Nephron (organoid): Measurements from ENCODE around the gene ADCY1.

Experiments
- H3K27ac Mint-ChIP-seq, 3 experiments: 2 replicates each; pipeline ENCODE4 v1.8.0; 2020; ENCODE audit warnings: mixed read lengths in 3 of 3, mild to moderate bottlenecking in 2 of 3, moderate library complexity in 1 of 3
- H3K27me3 Mint-ChIP-seq: 2 replicates; pipeline ENCODE4 v1.8.0; 2021; ENCODE audit warnings: low read depth, mild to moderate bottlenecking, moderate library complexity, mixed read lengths
- H3K36me3 Mint-ChIP-seq: 2 replicates; pipeline ENCODE4 v1.8.0; 2020; ENCODE audit warnings: low read depth, mixed read lengths
- H3K4me1 Mint-ChIP-seq: 2 replicates; pipeline ENCODE4 v1.8.0; 2020; ENCODE audit warnings: mixed read lengths
- H3K4me3 Mint-ChIP-seq, 3 experiments: 2 replicates each; pipeline ENCODE4 v1.8.0; 2020; ENCODE audit warnings: mild to moderate bottlenecking in 3 of 3, mixed read lengths in 3 of 3, moderate library complexity in 2 of 3
- H3K9me3 Mint-ChIP-seq: 2 replicates; pipeline ENCODE4 v1.8.0; 2020; ENCODE audit warnings: mixed read lengths
- TF ChIP-seq, protein P1 (sequence below), 3 experiments: fragments of 200-600 bp; sonication (generic); IDR thresholded peaks; one replicate each; pipeline ENCODE4 v1.5.0; 2021; ENCODE audit warnings: antibody characterized with exemption in 3 of 3; ENCODE audit not compliant: unreplicated experiment in 3 of 3

ADCY1 gene

DNA sequence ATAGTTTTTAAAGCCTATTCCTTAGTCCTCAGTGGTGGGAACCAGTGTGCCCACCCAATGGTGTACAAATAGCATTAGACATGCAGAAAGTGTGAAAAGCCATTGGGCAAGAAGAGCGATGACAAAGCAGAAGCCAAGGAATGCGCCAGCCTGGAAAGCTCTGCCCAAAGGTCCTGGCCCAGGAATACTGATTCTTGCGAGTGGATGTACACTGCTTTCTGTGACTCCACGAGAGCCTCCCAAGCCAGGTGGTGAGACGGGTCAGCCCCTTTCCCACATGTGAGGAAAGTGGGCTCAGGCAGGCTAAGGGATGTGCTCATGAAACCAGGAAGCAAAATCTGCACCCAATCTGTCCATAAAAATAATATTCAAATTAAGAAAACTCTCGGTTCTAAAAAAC is 106.6 kb downstream of the ADCY1 start:
- Mint-ChIP-seq H3K36me3 (no peaks in the 10 kb centered on the region), H3K27ac (no peak overlapping the region), H3K4me3 (no peak overlapping the region), H3K4me1 (no peaks in the 10 kb centered on the region), H3K27me3 (no peaks in the 10 kb centered on the region), H3K9me3 (peaks cover 2% of the 10 kb centered on the region)
- TF ChIP-seq, protein P1, sequence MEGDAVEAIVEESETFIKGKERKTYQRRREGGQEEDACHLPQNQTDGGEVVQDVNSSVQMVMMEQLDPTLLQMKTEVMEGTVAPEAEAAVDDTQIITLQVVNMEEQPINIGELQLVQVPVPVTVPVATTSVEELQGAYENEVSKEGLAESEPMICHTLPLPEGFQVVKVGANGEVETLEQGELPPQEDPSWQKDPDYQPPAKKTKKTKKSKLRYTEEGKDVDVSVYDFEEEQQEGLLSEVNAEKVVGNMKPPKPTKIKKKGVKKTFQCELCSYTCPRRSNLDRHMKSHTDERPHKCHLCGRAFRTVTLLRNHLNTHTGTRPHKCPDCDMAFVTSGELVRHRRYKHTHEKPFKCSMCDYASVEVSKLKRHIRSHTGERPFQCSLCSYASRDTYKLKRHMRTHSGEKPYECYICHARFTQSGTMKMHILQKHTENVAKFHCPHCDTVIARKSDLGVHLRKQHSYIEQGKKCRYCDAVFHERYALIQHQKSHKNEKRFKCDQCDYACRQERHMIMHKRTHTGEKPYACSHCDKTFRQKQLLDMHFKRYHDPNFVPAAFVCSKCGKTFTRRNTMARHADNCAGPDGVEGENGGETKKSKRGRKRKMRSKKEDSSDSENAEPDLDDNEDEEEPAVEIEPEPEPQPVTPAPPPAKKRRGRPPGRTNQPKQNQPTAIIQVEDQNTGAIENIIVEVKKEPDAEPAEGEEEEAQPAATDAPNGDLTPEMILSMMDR (IDR thresholded peaks at IDR 0.05; ENCODE audit: unreplicated experiment in 3 of 3) = no peak

DNA sequence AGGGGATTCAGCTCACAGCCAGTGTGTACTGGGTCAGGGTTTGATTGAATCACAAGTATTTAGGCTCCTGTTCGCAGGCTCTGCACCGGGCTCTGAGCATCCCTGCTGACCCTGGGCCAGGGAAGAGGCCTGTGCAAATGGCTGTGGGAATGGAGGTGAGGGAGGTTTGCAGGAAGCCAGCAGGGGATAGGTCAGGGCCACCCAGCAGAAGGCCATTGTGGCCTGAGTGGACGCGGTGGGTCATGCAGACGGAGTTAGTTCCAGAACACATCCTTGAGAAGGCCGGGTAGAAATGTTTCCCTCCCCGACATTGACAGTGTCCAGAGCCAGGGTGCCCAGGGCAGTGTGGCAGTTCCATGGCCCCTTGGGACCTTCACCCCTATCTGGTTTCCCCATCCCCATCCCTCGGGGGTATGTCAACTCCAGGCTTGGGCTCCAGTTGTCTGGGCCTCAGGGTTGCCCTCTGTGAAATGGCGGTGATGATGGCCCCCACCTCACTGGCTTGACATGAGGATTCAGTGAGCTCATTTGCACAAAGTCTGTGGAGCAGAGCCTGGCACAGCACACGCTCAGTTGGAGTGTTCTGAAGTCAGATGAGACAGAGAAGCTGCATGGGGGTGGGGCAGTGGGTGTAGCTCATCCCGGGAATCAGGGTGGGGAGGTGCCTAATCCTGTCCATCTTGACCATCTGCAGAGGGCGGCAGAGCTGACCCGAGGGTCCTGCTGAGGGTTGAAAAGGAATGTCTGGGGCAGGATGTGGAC is 107.6 kb downstream of the ADCY1 start:
- Mint-ChIP-seq H3K27ac (no peak overlapping the region), H3K36me3 (no peaks in the 10 kb centered on the region), H3K27me3 (no peaks in the 10 kb centered on the region), H3K4me1 (no peaks in the 10 kb centered on the region), H3K4me3 (no peak overlapping the region), H3K9me3 (no peaks in the 10 kb centered on the region)
- TF ChIP-seq, protein P1 (IDR thresholded peaks at IDR 0.05; ENCODE audit: unreplicated experiment in 3 of 3) = no peak

DNA sequence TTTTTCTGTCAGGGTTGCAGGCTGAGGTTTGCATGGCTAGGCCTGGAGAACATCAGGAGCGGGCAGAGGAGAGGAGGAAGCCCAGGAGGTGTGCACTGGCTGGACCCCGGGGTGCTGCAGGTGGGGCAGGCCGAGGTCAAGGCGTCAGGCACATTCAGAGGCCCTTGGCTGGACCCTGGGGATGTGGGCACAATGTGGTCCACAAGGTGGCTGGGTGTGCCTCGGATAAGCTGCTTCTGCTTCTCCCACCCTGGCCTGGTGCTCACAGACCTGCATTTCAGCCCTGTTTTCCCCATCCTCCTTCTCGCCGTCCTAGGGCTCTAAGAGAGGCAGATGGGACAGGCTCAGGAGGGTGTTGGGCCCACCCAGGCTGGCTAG is 108.2 kb downstream of the ADCY1 start:
- no peaks in the 10 kb centered on the region for H3K36me3 Mint-ChIP-seq
- H3K27me3 Mint-ChIP-seq = no peaks in the 10 kb centered on the region
- H3K9me3 Mint-ChIP-seq = no peaks in the 10 kb centered on the region
- no peaks in the 10 kb centered on the region for H3K4me1 Mint-ChIP-seq
- H3K27ac Mint-ChIP-seq = no peak overlapping the region
- H3K4me3 Mint-ChIP-seq = no peak overlapping the region
- TF ChIP-seq, protein P1 (IDR thresholded peaks at IDR 0.05; ENCODE audit: unreplicated experiment in 3 of 3) = no peak

DNA sequence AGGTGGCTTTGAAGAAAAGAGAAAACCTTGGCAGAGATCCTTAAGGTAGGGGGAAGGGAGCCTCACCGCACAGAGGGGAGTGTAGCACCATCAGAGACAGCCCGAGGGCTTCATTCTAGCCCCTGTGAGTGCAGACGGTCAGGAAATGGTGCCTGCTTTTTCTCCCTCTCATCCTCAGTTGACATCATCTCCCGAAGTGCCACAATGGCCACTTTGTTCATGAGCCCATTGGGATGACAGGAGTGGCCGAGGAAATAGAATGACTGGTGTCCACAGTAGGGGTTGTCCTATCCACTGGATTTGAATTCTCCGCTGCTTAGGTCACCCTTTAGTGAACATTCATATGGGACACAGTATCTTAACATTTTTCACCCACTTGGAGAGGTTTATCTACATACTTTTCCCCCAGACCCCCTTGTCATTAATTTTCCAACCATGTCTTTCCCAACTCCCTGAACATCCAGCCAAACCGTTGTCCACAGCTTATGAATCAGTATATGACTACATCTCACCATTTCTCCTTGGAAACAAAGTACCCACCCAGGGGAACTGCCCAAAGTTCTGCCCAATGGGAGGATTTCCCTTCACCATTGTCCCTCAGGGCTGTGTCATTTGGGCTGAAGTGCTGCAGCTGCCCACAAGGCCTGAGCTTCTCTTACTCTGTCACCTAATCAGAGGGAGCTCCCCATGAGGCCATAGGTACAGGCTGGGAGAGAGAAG is 108.8 kb downstream of the ADCY1 start:
- Mint-ChIP-seq H3K4me3 (no peak overlapping the region), H3K4me1 (no peaks in the 10 kb centered on the region), H3K27ac (no peak overlapping the region), H3K36me3 (no peaks in the 10 kb centered on the region), H3K9me3 (no peaks in the 10 kb centered on the region), H3K27me3 (no peaks in the 10 kb centered on the region)
- TF ChIP-seq, protein P1 (IDR thresholded peaks at IDR 0.05; ENCODE audit: unreplicated experiment in 3 of 3) = no peak

DNA sequence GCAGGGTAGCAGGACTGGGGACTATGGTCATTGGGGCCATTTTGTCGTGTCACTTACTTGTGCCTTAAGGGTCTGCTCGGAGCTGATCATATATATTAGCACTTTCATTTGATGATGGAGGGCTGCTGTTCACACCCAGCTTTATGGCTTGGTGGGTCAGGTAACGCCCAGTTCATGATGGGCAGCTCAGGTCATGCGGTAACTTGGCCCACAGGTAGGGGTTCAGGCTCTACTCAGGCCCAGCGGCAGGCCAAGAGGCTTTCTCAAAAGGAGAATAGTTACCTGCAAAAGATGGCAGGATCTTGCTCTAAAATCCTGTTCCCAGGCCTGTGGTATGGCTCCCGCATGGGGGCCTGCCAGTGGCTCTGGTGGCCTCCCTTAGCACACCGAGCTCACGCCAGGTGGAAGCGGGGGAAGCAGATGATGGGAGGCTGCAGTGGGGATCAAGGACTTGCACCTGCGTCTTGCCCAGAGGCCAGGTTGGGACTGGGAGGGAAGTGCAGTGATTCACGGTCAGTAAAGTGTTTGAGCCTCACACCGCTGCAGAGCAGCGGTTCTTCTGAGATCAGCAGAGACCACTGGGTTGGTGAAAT is 109.5 kb downstream of the ADCY1 start:
- Mint-ChIP-seq H3K27me3 (no peaks in the 10 kb centered on the region), H3K4me3 (no peak overlapping the region), H3K4me1 (no peaks in the 10 kb centered on the region), H3K36me3 (no peaks in the 10 kb centered on the region), H3K27ac (no peak overlapping the region), H3K9me3 (no peaks in the 10 kb centered on the region)
- TF ChIP-seq, protein P1 (IDR thresholded peaks at IDR 0.05; ENCODE audit: unreplicated experiment in 3 of 3) = no peak
